ENCODE measurements around the gene BUD31. TPM values are rescaled to one million over a fixed set of nuclear protein-coding genes. Genes with fewer than 3 reads are reported as not detected.

The BUD31 gene
- total RNA-seq, 2 experiments from 2014 or later: 147 to 153 TPM

DNA sequence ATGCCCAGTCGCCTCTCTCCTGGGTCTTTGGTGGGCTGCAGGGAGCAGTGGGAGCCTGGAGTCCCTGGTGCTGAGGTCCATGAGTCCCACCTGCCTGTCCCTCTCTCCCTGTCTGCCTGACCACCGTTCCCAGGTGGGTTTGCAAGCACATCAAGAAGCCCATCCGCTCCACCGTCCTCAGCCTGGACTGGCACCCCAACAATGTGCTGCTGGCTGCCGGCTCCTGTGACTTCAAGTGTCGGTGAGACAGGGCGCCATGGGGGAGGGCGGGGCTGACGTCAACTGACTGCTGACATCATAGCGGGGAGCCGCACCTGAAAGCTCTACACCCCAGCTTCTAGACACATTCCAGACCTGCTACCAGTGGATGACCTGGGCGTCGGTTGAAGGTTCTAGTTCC is 19.0 kb upstream of the BUD31 start:
- H3K27me3 Mint-ChIP-seq: no peaks in the 10 kb centered on the region
- ATAC-seq (ENCODE audit: poor library complexity) (no peak), DNase-seq (no peak)
- H3K27ac ChIP-seq (ENCODE audit: low read depth in 1 of 2, low read length in 2 of 2): no peak overlapping the region
- H3K4me1 Mint-ChIP-seq (ENCODE audit: low read depth): peaks cover 28% of the 10 kb centered on the region
- intact Hi-C loops (cut with DNase I, micrococcal nuclease): no loop called here
- ChIA-PET POLR2A (interaction anchor here (0.7 to 8.7 kb wide), 4 partner anchors 9 to 19 kb away, joined by 4 to 105 read pairs (median 22); partner anchors contain the start of genes ARPC1B, BUD31 and PDAP1), CTCF (no interaction called here)
- H3K9me3 ChIP-seq (ENCODE audit: control insufficient read depth in 1 of 2, insufficient read depth in 1 of 2, low read length in 2 of 2): no peaks in the 10 kb centered on the region
- peaks cover 84% of the 10 kb centered on the region for H3K36me3 Mint-ChIP-seq (ENCODE audit: low read depth)
- H3K27ac Mint-ChIP-seq: no peak overlapping the region
- H3K36me3 ChIP-seq (ENCODE audit: insufficient read depth, low read length): peaks cover 91% of the 10 kb centered on the region
- H3K4me3 Mint-ChIP-seq: no peak overlapping the region
- H3K9me3 Mint-ChIP-seq: no peaks in the 10 kb centered on the region
- no peak for TF ChIP-seq CTCF (IDR thresholded peaks at IDR 0.05)
- no peak overlapping the region for H3K4me3 ChIP-seq (ENCODE audit: low read length)
- no peaks in the 10 kb centered on the region for H3K27me3 ChIP-seq (ENCODE audit: control insufficient read depth in 1 of 2, insufficient read depth in 2 of 2, low read length in 2 of 2)
- peaks cover 47% of the 10 kb centered on the region for H3K4me1 ChIP-seq (ENCODE audit: insufficient read depth, low read length)

GRCh38 chr7:99390941-99391602 is 17.7 kb upstream of the BUD31 start:
- POLR2A ChIA-PET: interaction anchor here (1.4 to 8.7 kb wide), 3 partner anchors 10 to 17 kb away, joined by 6 to 105 read pairs (median 37); partner anchors contain the start of genes ARPC1B, BUD31 and PDAP1
- ATAC-seq (ENCODE audit: poor library complexity): no peak

DNA sequence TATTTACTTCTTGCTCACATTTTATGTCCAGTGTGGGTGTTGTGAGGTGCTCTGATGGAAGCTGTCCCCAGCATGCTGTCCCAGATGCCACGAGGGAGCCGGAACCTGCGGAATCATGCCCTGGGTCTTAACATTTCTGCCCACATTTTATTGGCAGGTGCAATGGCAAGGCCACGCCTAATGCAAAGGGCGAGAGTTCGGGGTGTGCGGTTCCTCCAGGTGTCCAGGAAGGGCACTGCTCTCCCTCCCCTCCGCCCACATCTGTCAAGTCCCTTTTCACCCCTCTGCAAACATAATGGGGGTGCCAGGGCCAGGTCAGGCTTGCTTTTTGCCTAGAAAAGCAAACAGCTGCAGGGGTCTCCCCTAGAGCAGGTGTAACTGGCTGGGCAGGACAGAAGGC is 16.7 kb upstream of the BUD31 start:
- no peak overlapping the region for H3K4me3 ChIP-seq (ENCODE audit: low read length)
- no peaks in the 10 kb centered on the region for H3K9me3 ChIP-seq (ENCODE audit: control insufficient read depth in 1 of 2, insufficient read depth in 1 of 2, low read length in 2 of 2)
- POLR2A ChIA-PET: interaction anchor here (1.1 to 8.7 kb wide), 10 partner anchors 10 to 166 kb away, joined by 3 to 105 read pairs (median 10); partner anchors contain the start of genes ARPC1B, BUD31, PDAP1 and ZKSCAN5
- Mint-ChIP-seq H3K36me3 (ENCODE audit: low read depth) (peaks cover 87% of the 10 kb centered on the region), H3K27me3 (no peaks in the 10 kb centered on the region), H3K9me3 (no peaks in the 10 kb centered on the region), H3K4me3 (no peak overlapping the region), H3K27ac (peak overlapping the region; percentile 94), H3K4me1 (ENCODE audit: low read depth) (peaks cover 19% of the 10 kb centered on the region)
- H3K27me3 ChIP-seq (ENCODE audit: control insufficient read depth in 1 of 2, insufficient read depth in 2 of 2, low read length in 2 of 2): no peaks in the 10 kb centered on the region
- no peak for ATAC-seq (ENCODE audit: poor library complexity)
- CTCF ChIA-PET: interaction anchor here (1.2 to 1.4 kb wide), 2 partner anchors 26 to 27 kb away, joined by 3 to 4 read pairs; no protein-coding TSS in a partner anchor
- DNase-seq: no peak
- H3K36me3 ChIP-seq (ENCODE audit: insufficient read depth, low read length): peaks cover 92% of the 10 kb centered on the region
- intact Hi-C loops (cut with DNase I, micrococcal nuclease): loop anchor here (2.0 kb wide), 3 partner anchors 15 to 17 kb away; partner anchors contain the start of genes ARPC1B (in 1 of the 2), BUD31 (in 1 of the 2) and PDAP1 (in 1 of the 2)
- no peak for TF ChIP-seq CTCF (IDR thresholded peaks at IDR 0.05)
- peaks cover 28% of the 10 kb centered on the region for H3K4me1 ChIP-seq (ENCODE audit: insufficient read depth, low read length)
- peak overlapping the region; percentile 48 to 72 for H3K27ac ChIP-seq (ENCODE audit: low read depth in 1 of 2, low read length in 2 of 2)

More at GRCh38 chr7:99390941-99391602, 17.7 kb upstream of the BUD31 start:
- no peaks in the 10 kb centered on the region for H3K9me3 Mint-ChIP-seq
- H3K36me3 Mint-ChIP-seq (ENCODE audit: low read depth): peaks cover 87% of the 10 kb centered on the region
- intact Hi-C loops (cut with DNase I, micrococcal nuclease): no loop called here
- peak overlapping the region in 1 of 2 donors; percentile 17 for H3K27ac ChIP-seq (ENCODE audit: low read depth in 1 of 2, low read length in 2 of 2)
- no peak overlapping the region for H3K4me3 Mint-ChIP-seq
- H3K4me3 ChIP-seq (ENCODE audit: low read length): no peak overlapping the region
- DNase-seq: no peak
- CTCF ChIA-PET: no interaction called here
- no peak for TF ChIP-seq CTCF (IDR thresholded peaks at IDR 0.05)
- no peaks in the 10 kb centered on the region for H3K27me3 Mint-ChIP-seq
- H3K9me3 ChIP-seq (ENCODE audit: control insufficient read depth in 1 of 2, insufficient read depth in 1 of 2, low read length in 2 of 2): no peaks in the 10 kb centered on the region
- H3K4me1 Mint-ChIP-seq (ENCODE audit: low read depth): peaks cover 23% of the 10 kb centered on the region
- H3K27me3 ChIP-seq (ENCODE audit: control insufficient read depth in 1 of 2, insufficient read depth in 2 of 2, low read length in 2 of 2): no peaks in the 10 kb centered on the region
- H3K4me1 ChIP-seq (ENCODE audit: insufficient read depth, low read length): peaks cover 35% of the 10 kb centered on the region
- H3K27ac Mint-ChIP-seq: peak overlapping the region; percentile 94
- H3K36me3 ChIP-seq (ENCODE audit: insufficient read depth, low read length): peaks cover 95% of the 10 kb centered on the region

All from CD4-positive, alpha-beta T cell (primary cell).